ENCODE results near the gene DIP2A. TPM values are rescaled to one million over a fixed set of nuclear protein-coding genes. Genes with fewer than 3 reads are reported as not detected.

Gene DIP2A
- total RNA-seq, 2 experiments from 2014 or later, result 61.2 to 66.1 TPM

DNA sequence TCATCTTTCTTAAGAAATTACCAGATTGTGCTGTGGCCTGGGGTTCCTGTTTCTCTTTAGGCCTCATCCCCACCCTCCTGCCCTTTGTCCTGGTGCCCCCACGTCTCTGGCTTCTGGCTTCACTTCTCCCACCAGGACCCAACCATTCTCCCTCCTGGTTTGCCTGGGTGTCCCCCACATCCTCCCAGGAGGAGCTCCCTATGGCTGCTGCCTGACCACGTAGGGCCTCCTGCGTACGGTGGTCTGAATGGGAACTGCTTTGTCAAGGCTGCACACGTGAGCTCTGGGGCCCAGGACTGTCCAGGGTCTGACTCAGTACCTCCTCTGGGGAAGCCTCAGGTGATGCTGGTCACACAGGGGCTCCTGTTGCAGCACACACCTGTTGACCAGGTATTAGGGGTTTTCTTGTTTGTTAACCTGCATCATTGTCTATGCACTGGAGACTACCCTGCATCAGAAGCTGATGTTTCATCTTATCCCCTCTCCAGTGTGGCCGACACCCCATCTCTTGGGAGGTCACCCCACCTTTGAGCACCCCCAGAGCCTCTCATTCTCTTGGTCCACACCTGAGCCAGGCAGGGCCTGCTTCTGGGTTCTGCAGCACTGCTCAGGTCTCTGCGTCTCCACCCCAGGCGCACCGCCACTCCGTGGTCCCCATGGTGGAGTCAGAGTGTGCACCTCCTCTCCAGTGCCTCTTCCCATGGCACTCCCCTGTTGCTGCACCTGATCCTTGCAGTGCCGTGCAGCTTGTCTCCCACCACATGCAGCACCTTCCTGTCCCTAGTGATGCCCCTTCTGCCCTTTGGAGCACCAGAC lies 80.4 kb downstream of the DIP2A start:
- peaks cover 48% of the 10 kb centered on the region for H3K4me1 Mint-ChIP-seq (ENCODE audit: low read depth)
- H3K27me3 ChIP-seq (ENCODE audit: control insufficient read depth in 1 of 2, insufficient read depth in 2 of 2, low read length in 2 of 2), result no peaks in the 10 kb centered on the region
- peak overlapping the region; percentile 82 for H3K27ac Mint-ChIP-seq
- H3K9me3 ChIP-seq (ENCODE audit: control insufficient read depth in 1 of 2, insufficient read depth in 1 of 2, low read length in 2 of 2), result no peaks in the 10 kb centered on the region
- TF ChIP-seq, protein P1, sequence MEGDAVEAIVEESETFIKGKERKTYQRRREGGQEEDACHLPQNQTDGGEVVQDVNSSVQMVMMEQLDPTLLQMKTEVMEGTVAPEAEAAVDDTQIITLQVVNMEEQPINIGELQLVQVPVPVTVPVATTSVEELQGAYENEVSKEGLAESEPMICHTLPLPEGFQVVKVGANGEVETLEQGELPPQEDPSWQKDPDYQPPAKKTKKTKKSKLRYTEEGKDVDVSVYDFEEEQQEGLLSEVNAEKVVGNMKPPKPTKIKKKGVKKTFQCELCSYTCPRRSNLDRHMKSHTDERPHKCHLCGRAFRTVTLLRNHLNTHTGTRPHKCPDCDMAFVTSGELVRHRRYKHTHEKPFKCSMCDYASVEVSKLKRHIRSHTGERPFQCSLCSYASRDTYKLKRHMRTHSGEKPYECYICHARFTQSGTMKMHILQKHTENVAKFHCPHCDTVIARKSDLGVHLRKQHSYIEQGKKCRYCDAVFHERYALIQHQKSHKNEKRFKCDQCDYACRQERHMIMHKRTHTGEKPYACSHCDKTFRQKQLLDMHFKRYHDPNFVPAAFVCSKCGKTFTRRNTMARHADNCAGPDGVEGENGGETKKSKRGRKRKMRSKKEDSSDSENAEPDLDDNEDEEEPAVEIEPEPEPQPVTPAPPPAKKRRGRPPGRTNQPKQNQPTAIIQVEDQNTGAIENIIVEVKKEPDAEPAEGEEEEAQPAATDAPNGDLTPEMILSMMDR (IDR thresholded peaks at IDR 0.05), result no peak
- no peak for DNase-seq
- peak overlapping the region in 1 of 2 donors; percentile 14 for H3K27ac ChIP-seq (ENCODE audit: low read depth in 1 of 2, low read length in 2 of 2)
- peaks cover 7% of the 10 kb centered on the region for H3K4me1 ChIP-seq (ENCODE audit: insufficient read depth, low read length)
- CTCF ChIA-PET, result interaction anchor here (1.0 kb wide), 1 partner anchor 13 kb away, joined by 3 read pairs; no protein-coding TSS in a partner anchor
- intact Hi-C loops (cut with DNase I, micrococcal nuclease), result no loop called here
- no peak for ATAC-seq (ENCODE audit: poor library complexity)
- H3K9me3 Mint-ChIP-seq, result no peaks in the 10 kb centered on the region
- no peak overlapping the region for H3K4me3 ChIP-seq (ENCODE audit: low read length)
- peaks cover 96% of the 10 kb centered on the region for H3K36me3 Mint-ChIP-seq (ENCODE audit: low read depth)
- no peaks in the 10 kb centered on the region for H3K27me3 Mint-ChIP-seq
- no peak overlapping the region for H3K4me3 Mint-ChIP-seq
- POLR2A ChIA-PET, result interaction anchor here (1.1 to 2.2 kb wide), 2 partner anchors 9 to 97 kb away, joined by 5 to 11 read pairs; partner anchors contain the start of gene PRMT2
- H3K36me3 ChIP-seq (ENCODE audit: insufficient read depth, low read length), result peaks cover 81% of the 10 kb centered on the region

DNA sequence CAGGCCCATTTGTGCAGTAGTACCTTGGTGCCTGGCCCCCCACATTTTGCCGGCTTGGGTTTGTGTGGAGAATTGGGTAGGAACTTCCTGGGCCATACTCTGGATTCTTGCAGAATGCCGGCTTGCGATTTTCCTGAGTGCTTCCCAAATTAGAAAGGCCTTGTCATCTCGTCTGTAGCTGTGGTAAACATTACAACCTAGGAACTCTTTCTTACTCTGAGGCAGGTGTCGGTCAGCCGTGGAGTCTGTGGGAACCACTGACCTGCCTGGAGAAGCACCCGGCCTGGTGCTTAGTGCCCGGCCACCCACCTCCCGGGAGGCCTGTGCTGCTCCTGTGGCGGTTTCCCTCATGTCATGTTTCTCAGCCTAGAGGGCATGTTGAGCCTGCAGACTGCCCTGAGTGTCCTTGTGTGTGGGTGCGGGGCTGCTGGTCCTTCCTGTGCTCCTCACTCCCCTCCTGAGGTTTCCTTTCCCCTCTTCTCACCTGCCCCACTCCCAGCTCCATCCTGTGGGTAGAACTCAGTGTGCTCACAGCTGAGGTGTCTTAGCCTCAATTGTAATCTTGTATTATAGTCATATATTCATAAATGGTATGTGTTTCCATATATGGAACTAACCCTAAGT lies 81.5 kb downstream of the DIP2A start:
- intact Hi-C loops (cut with DNase I, micrococcal nuclease), result no loop called here

DNA sequence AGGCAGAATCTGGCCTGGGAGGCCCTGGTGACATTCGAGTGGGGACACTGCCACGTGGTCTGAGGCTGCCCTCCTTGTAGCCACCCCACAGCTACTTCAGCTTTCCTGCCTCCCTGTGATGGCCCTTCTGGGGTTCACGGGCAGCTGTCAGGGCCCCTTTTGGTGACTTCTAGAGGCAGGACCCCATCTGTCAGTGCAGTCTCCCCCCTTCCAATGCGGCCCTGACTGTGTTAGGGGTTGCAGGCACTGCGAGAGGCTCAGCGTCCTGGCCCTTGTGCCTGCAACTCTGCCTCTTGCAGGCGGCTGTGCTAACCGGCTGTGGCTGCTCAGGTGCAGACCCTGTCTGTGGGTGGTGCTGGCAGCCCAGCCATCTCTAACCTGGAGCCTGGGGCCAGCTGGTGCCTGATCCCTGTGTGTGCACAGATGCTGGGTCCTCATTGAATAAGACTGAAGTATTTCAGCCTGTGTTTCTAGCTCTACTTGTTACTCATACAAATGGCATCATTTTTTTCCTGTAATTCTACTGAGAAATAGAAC lies 84.0 kb downstream of the DIP2A start:
- intact Hi-C loops (cut with DNase I, micrococcal nuclease), result no loop called here
- Histone ChIP-seq H3K4me1 (ENCODE audit: insufficient read depth, low read length) (peaks cover 19% of the 10 kb centered on the region), H3K36me3 (ENCODE audit: insufficient read depth, low read length) (peaks cover 71% of the 10 kb centered on the region), H3K27me3 (ENCODE audit: control insufficient read depth in 1 of 2, insufficient read depth in 2 of 2, low read length in 2 of 2) (no peaks in the 10 kb centered on the region), H3K9me3 (ENCODE audit: control insufficient read depth in 1 of 2, insufficient read depth in 1 of 2, low read length in 2 of 2) (no peaks in the 10 kb centered on the region), H3K4me3 (ENCODE audit: low read length) (no peak overlapping the region), H3K27ac (ENCODE audit: low read depth in 1 of 2, low read length in 2 of 2) (no peak overlapping the region)
- POLR2A ChIA-PET, result interaction anchor here (0.8 to 2.5 kb wide), 3 partner anchors 10 to 93 kb away, joined by 3 to 9 read pairs (median 5); partner anchors contain the start of gene PRMT2
- Mint-ChIP-seq H3K36me3 (ENCODE audit: low read depth) (peaks cover 96% of the 10 kb centered on the region), H3K9me3 (no peaks in the 10 kb centered on the region), H3K4me3 (no peak overlapping the region), H3K27me3 (no peaks in the 10 kb centered on the region), H3K27ac (no peak overlapping the region), H3K4me1 (ENCODE audit: low read depth) (peaks cover 50% of the 10 kb centered on the region)
- TF ChIP-seq, protein P1 (IDR thresholded peaks at IDR 0.05), result no peak
- no peak for ATAC-seq (ENCODE audit: poor library complexity)
- no peak for DNase-seq
- CTCF ChIA-PET, result interaction anchor here (1.1 to 1.7 kb wide), 2 partner anchors 10 to 97 kb away, joined by 3 read pairs; no protein-coding TSS in a partner anchor

More for the DNA sequence above, 81.5 kb downstream of the DIP2A start:
- TF ChIP-seq, protein P1 (IDR thresholded peaks at IDR 0.05), result no peak
- DNase-seq, result peak in 2 of 14 experiments; percentile 48 to 77
- Histone ChIP-seq H3K4me3 (ENCODE audit: low read length) (no peak overlapping the region), H3K9me3 (ENCODE audit: control insufficient read depth in 1 of 2, insufficient read depth in 1 of 2, low read length in 2 of 2) (no peaks in the 10 kb centered on the region), H3K4me1 (ENCODE audit: insufficient read depth, low read length) (peaks cover 14% of the 10 kb centered on the region), H3K27ac (ENCODE audit: low read depth in 1 of 2, low read length in 2 of 2) (peak overlapping the region in 1 of 2 donors; percentile 37), H3K36me3 (ENCODE audit: insufficient read depth, low read length) (peaks cover 72% of the 10 kb centered on the region), H3K27me3 (ENCODE audit: control insufficient read depth in 1 of 2, insufficient read depth in 2 of 2, low read length in 2 of 2) (no peaks in the 10 kb centered on the region)
- CTCF ChIA-PET, result no interaction called here
- Mint-ChIP-seq H3K9me3 (no peaks in the 10 kb centered on the region), H3K27ac (peak overlapping the region; percentile 82), H3K4me3 (peak overlapping the region; percentile 49), H3K36me3 (ENCODE audit: low read depth) (peaks cover 97% of the 10 kb centered on the region), H3K4me1 (ENCODE audit: low read depth) (peaks cover 54% of the 10 kb centered on the region), H3K27me3 (no peaks in the 10 kb centered on the region)
- POLR2A ChIA-PET, result interaction anchor here (2.2 kb wide), 1 partner anchor 96 kb away, joined by 11 read pairs; the partner anchor contains the start of gene PRMT2
- ATAC-seq (ENCODE audit: poor library complexity), result peak; percentile 65
